GM12878 (cell line): ENCODE results near the gene NDUFV1. TPM values are rescaled to one million over a fixed set of nuclear protein-coding genes. Genes with fewer than 3 reads are reported as not detected.

Experiments used
- BMI1 ChIP-seq: fragments of 450-650 bp; IDR thresholded peaks from 2 replicates; pipeline ENCODE4 v1.6.1; 2016; ENCODE audit warnings: mild to moderate bottlenecking, moderate library complexity, borderline replicate concordance
- ETV6 ChIP-seq, 2 experiments: fragments of 450-650 bp in 1 of 2; IDR thresholded peaks in 1 of 2; conservative IDR thresholded peaks in 1 of 2; 2 replicates each; pipeline ENCODE4 v1.6.1; 2014; ENCODE audit warnings: antibody characterized with exemption in 1 of 2, borderline replicate concordance in 1 of 2, low read depth in 1 of 2, mild to moderate bottlenecking in 1 of 2, moderate library complexity in 1 of 2
- FOXM1 ChIP-seq: IDR thresholded peaks from 2 replicates; pipeline ENCODE4 v1.6.1; 2012; ENCODE audit warnings: low read depth, mild to moderate bottlenecking, inconsistent platforms, low read length, moderate library complexity
- HDGF ChIP-seq: fragments of 450-650 bp; IDR thresholded peaks from 2 replicates; pipeline ENCODE4 v1.6.1; 2016; ENCODE audit warnings: antibody characterized with exemption
- MLLT1 ChIP-seq: fragments of 450-650 bp; IDR thresholded peaks from 2 replicates; pipeline ENCODE4 v1.6.1; 2016; ENCODE audit warnings: mild to moderate bottlenecking
- MXI1 ChIP-seq: fragments of 150-350 bp; IDR thresholded peaks from 2 replicates; pipeline ENCODE4 v1.6.1; 2011; ENCODE audit warnings: low read depth, mild to moderate bottlenecking, inconsistent platforms, low read length, improper control_type of control experiment
- NFYB ChIP-seq: IDR thresholded peaks from 2 replicates; pipeline ENCODE4 v1.6.1; 2011; ENCODE audit warnings: low read depth, mild to moderate bottlenecking, low read length, improper control_type of control experiment, moderate library complexity; ENCODE audit not compliant: insufficient read depth
- NRF1 ChIP-seq: conservative IDR thresholded peaks from 2 replicates; pipeline ENCODE4 v1.6.1; 2011; ENCODE audit warnings: mild to moderate bottlenecking, low read depth, low read length, improper control_type of control experiment
- RBBP5 ChIP-seq: fragments of 200-600 bp; sonication (generic); conservative IDR thresholded peaks from 2 replicates; pipeline ENCODE4 v1.6.1; 2016
- RCOR1 ChIP-seq: conservative IDR thresholded peaks from 2 replicates; pipeline ENCODE4 v1.6.1; 2012; ENCODE audit warnings: low read depth, low read length, improper control_type of control experiment
- RUNX3 ChIP-seq: IDR thresholded peaks from 2 replicates; pipeline ENCODE4 v1.6.1; 2012; ENCODE audit warnings: low read length, inconsistent platforms
- SMAD1 ChIP-seq: fragments of 450-650 bp; IDR thresholded peaks from 2 replicates; pipeline ENCODE4 v1.6.1; 2018; ENCODE audit warnings: mild to moderate bottlenecking, low read depth; ENCODE audit not compliant: partially characterized antibody
- STAT3 ChIP-seq: IDR thresholded peaks from 2 replicates; pipeline ENCODE4 v1.6.1; 2011; ENCODE audit warnings: low read depth, low read length, improper control_type of control experiment
- TCF7 ChIP-seq: IDR thresholded peaks from 2 replicates; pipeline ENCODE4 v1.6.1; 2014; ENCODE audit warnings: antibody characterized with exemption, borderline replicate concordance
- ZBTB40 ChIP-seq: fragments of 450-650 bp; IDR thresholded peaks from 2 replicates; pipeline ENCODE4 v1.6.1; 2016; ENCODE audit warnings: mild to moderate bottlenecking, moderate library complexity, borderline replicate concordance
- ZNF207 ChIP-seq: fragments of 450-650 bp; IDR thresholded peaks from 2 replicates; pipeline ENCODE4 v1.6.1; 2014; ENCODE audit warnings: antibody characterized with exemption, mild to moderate bottlenecking, borderline replicate concordance
- ZNF217 ChIP-seq: fragments of 450-650 bp; IDR thresholded peaks from 2 replicates; pipeline ENCODE4 v1.6.1; 2017; ENCODE audit warnings: antibody characterized with exemption, mild to moderate bottlenecking
- ZNF384 ChIP-seq: IDR thresholded peaks from 2 replicates; pipeline ENCODE4 v1.6.1; 2012; ENCODE audit warnings: low read depth, mild to moderate bottlenecking, low read length, improper control_type of control experiment, borderline replicate concordance
- polyA plus RNA-seq, 11 experiments: library from polyadenylated mRNA; depleted of rRNA in 4 of 11; unstranded in 6 of 11; stranded (reverse) in 5 of 11; fragments of >200 nt; fragmentation: Nextera tagmentation in 4 of 11; fragmentation: Illumina TruSeq in 1 of 11; extraction: Ambion mirVana in 4 of 11; extraction: Trizol in 1 of 11; gene quantifications; 1 replicate in 1 of 11; 2 replicates in 10 of 11; pipeline versions ENCODE4 v1.2.1 to v1.2.3, GENCODE V29; 2011 to 2016; ENCODE audit warnings: inconsistent platforms in 2 of 11, missing spikeins in 2 of 11, low read depth in 1 of 11
- total RNA-seq, 4 experiments: library from RNA; depleted of rRNA in 3 of 4; stranded (reverse); fragments of >200 nt in 3 of 4; fragmentation: Illumina TruSeq in 1 of 4; extraction: Trizol in 1 of 4; gene quantifications; 2 replicates each; pipeline versions ENCODE4 v1.2.1 to v1.2.3, GENCODE V29; 2013 to 2021
- TF ChIP-seq, protein P1 (sequence below): fragments of 450-650 bp; IDR thresholded peaks from 2 replicates; pipeline ENCODE4 v1.6.1; 2017; ENCODE audit warnings: mild to moderate bottlenecking, moderate library complexity
- TF ChIP-seq, protein P2 (sequence below): IDR thresholded peaks from 2 replicates; pipeline ENCODE4 v1.6.1; 2012; ENCODE audit warnings: low read depth, low read length, improper control_type of control experiment

Gene NDUFV1
- total and polyA plus RNA-seq, 10 of the 15 experiments (the other 5 are each of a cell fraction or from before 2014, with no cell fraction given), result 8.2 to 380 (median 231) TPM

DNA sequence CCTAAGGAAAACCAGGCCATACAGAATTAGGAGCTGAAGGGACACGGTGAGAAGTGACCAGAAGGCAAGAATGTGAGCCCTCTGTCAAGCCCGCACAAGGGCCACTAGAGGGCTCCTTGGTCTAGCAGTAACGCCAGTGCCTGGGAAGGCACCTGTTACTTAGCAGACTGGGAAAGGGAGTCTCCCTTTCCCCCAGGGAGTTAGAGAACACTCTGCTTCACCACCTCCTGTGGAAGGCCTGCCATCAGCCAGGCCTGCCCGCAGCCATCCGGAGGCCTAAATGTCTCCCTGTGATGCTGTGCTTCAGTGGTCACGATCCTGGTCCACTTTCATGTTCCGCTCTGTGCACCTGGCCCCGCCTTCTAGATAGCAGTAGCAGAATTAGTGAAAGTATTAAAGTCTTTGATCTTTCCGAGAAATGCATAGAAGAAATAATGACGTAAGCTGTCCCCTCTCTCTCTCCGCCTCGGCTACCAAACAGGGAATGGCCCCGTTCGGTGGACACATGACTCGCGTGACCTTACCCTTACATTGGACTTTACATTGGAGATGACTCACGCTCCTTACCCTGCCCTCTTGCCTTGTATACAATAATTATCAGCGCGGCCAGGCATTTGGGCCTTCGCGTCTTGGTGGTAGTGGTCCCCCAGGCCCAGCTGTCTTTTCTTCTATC lies 33.9 kb upstream of the NDUFV1 start (continued):
- TF ChIP-seq ETV6 (conservative IDR thresholded peaks at IDR 0.05 in 1 of 2, IDR thresholded peaks at IDR 0.05 in 1 of 2; ENCODE audit: borderline replicate concordance in 1 of 2, low read depth in 1 of 2) (no peak), ZNF207 (no peak), RCOR1 (no peak), RBBP5 (no peak), MXI1 (no peak), NRF1 (no peak), FOXM1 (no peak), SMAD1 (no peak), NFYB (no peak), ZNF217 (no peak), BMI1 (no peak), TCF7 (no peak), RUNX3 (no peak), MLLT1 (no peak), HDGF (no peak), ZNF384 (no peak), ZBTB40 (no peak), STAT3 (no peak)
- TF ChIP-seq, protein P1, sequence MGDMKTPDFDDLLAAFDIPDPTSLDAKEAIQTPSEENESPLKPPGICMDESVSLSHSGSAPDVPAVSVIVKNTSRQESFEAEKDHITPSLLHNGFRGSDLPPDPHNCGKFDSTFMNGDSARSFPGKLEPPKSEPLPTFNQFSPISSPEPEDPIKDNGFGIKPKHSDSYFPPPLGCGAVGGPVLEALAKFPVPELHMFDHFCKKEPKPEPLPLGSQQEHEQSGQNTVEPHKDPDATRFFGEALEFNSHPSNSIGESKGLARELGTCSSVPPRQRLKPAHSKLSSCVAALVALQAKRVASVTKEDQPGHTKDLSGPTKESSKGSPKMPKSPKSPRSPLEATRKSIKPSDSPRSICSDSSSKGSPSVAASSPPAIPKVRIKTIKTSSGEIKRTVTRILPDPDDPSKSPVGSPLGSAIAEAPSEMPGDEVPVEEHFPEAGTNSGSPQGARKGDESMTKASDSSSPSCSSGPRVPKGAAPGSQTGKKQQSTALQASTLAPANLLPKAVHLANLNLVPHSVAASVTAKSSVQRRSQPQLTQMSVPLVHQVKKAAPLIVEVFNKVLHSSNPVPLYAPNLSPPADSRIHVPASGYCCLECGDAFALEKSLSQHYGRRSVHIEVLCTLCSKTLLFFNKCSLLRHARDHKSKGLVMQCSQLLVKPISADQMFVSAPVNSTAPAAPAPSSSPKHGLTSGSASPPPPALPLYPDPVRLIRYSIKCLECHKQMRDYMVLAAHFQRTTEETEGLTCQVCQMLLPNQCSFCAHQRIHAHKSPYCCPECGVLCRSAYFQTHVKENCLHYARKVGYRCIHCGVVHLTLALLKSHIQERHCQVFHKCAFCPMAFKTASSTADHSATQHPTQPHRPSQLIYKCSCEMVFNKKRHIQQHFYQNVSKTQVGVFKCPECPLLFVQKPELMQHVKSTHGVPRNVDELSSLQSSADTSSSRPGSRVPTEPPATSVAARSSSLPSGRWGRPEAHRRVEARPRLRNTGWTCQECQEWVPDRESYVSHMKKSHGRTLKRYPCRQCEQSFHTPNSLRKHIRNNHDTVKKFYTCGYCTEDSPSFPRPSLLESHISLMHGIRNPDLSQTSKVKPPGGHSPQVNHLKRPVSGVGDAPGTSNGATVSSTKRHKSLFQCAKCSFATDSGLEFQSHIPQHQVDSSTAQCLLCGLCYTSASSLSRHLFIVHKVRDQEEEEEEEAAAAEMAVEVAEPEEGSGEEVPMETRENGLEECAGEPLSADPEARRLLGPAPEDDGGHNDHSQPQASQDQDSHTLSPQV, result no peak
- TF ChIP-seq, protein P2, sequence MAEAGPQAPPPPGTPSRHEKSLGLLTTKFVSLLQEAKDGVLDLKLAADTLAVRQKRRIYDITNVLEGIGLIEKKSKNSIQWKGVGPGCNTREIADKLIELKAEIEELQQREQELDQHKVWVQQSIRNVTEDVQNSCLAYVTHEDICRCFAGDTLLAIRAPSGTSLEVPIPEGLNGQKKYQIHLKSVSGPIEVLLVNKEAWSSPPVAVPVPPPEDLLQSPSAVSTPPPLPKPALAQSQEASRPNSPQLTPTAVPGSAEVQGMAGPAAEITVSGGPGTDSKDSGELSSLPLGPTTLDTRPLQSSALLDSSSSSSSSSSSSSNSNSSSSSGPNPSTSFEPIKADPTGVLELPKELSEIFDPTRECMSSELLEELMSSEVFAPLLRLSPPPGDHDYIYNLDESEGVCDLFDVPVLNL, result no peak
